Measurements from ENCODE around the gene FARSA. TPM values are rescaled to one million over a fixed set of nuclear protein-coding genes. Genes with fewer than 3 reads are reported as not detected.
A peak's percentile ranks its signal among the peaks of the same experiment; 100 is the strongest.

The FARSA gene
- total and polyA plus RNA-seq, 2 of the 13 experiments (the other 11 are each of a cell fraction or from before 2014, with no cell fraction given) = 25.9 to 72.0 TPM

DNA sequence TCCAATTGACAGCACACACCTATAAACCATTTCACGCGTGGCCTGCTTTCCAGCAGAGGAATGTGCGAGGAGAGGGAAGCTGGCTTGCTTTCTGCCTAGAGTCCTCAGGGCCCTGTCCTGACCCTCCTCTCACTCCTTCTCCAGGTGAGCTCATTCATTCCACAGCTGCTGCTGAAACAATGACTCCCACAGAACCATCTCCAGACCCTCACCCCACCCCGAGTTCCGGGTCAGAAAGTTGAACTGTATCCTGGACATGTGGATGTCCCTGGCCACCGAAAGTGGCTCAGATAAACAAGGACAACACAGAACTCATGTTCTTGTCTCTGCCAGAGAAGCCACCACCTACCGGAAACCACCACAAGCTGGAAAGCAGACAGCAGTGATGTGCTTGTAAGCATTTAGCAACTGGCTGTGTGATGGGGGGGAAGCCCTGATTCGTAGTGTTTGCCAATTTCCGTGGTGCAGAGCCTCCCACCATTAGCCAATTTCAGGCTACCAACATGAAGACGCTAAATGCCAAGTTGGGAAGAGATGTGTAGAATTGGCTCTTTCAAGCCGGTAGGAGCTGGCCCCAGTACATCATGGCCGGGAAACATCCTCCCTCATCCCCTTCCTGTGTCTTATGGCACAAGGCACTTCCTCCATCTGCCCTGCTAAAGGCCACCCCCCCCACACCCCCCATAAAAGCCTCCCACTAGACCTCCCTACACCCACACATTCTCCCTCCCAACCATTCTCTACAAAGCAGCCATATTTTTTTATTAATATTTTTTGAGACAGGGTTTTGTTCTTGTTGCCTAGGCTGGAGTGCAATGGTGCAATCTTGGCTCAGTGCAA lies 19.4 kb downstream of the FARSA start (continued):
- TF ChIP-seq REPIN1 (CRISPR knock-in tag; IDR thresholded peaks at IDR 0.05; ENCODE audit: borderline replicate concordance, low read depth) = no peak
- TF ChIP-seq, protein P1, sequence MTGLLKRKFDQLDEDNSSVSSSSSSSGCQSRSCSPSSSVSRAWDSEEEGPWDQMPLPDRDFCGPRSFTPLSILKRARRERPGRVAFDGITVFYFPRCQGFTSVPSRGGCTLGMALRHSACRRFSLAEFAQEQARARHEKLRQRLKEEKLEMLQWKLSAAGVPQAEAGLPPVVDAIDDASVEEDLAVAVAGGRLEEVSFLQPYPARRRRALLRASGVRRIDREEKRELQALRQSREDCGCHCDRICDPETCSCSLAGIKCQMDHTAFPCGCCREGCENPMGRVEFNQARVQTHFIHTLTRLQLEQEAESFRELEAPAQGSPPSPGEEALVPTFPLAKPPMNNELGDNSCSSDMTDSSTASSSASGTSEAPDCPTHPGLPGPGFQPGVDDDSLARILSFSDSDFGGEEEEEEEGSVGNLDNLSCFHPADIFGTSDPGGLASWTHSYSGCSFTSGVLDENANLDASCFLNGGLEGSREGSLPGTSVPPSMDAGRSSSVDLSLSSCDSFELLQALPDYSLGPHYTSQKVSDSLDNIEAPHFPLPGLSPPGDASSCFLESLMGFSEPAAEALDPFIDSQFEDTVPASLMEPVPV (CRISPR knock-in tag; IDR thresholded peaks at IDR 0.05) = no peak
- TF ChIP-seq PLRG1 (conservative IDR thresholded peaks at IDR 0.05) = no peak
- TF ChIP-seq RCOR2 (CRISPR knock-in tag; IDR thresholded peaks at IDR 0.05) = no peak
- TF ChIP-seq, protein P2, sequence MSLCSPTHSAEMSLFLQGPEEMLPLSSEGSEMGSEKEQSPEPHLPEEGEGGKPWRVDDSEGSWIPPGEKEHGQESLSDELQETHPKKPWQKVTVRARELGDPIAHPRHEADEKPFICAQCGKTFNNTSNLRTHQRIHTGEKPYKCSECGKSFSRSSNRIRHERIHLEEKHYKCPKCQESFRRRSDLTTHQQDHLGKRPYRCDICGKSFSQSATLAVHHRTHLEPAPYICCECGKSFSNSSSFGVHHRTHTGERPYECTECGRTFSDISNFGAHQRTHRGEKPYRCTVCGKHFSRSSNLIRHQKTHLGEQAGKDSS (CRISPR knock-in tag; IDR thresholded peaks at IDR 0.05; ENCODE audit: borderline replicate concordance, low read depth) = no peak
- TF ChIP-seq, protein P3, sequence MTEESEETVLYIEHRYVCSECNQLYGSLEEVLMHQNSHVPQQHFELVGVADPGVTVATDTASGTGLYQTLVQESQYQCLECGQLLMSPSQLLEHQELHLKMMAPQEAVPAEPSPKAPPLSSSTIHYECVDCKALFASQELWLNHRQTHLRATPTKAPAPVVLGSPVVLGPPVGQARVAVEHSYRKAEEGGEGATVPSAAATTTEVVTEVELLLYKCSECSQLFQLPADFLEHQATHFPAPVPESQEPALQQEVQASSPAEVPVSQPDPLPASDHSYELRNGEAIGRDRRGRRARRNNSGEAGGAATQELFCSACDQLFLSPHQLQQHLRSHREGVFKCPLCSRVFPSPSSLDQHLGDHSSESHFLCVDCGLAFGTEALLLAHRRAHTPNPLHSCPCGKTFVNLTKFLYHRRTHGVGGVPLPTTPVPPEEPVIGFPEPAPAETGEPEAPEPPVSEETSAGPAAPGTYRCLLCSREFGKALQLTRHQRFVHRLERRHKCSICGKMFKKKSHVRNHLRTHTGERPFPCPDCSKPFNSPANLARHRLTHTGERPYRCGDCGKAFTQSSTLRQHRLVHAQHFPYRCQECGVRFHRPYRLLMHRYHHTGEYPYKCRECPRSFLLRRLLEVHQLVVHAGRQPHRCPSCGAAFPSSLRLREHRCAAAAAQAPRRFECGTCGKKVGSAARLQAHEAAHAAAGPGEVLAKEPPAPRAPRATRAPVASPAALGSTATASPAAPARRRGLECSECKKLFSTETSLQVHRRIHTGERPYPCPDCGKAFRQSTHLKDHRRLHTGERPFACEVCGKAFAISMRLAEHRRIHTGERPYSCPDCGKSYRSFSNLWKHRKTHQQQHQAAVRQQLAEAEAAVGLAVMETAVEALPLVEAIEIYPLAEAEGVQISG (CRISPR knock-in tag; IDR thresholded peaks at IDR 0.05) = 0 out of 2 replicates have a peak, but pooled peaks have one; percentile 17
- TF ChIP-seq ZNF20 (CRISPR knock-in tag; IDR thresholded peaks at IDR 0.05) = no peak
- no peak for TF ChIP-seq ZNF274 (CRISPR knock-in tag; IDR thresholded peaks at IDR 0.05)
- TF ChIP-seq, protein P4, sequence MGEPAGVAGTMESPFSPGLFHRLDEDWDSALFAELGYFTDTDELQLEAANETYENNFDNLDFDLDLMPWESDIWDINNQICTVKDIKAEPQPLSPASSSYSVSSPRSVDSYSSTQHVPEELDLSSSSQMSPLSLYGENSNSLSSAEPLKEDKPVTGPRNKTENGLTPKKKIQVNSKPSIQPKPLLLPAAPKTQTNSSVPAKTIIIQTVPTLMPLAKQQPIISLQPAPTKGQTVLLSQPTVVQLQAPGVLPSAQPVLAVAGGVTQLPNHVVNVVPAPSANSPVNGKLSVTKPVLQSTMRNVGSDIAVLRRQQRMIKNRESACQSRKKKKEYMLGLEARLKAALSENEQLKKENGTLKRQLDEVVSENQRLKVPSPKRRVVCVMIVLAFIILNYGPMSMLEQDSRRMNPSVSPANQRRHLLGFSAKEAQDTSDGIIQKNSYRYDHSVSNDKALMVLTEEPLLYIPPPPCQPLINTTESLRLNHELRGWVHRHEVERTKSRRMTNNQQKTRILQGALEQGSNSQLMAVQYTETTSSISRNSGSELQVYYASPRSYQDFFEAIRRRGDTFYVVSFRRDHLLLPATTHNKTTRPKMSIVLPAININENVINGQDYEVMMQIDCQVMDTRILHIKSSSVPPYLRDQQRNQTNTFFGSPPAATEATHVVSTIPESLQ (CRISPR knock-in tag; conservative IDR thresholded peaks at IDR 0.05) = no peak
- no peak for TF ChIP-seq FOXP1 (IDR thresholded peaks at IDR 0.05)
- peak; percentile 54; the same call in 1 of the 2 replicates for TF ChIP-seq FOXP1 (CRISPR knock-in tag; IDR thresholded peaks at IDR 0.05)
- TF ChIP-seq ZNF33B (CRISPR knock-in tag; IDR thresholded peaks at IDR 0.05) = no peak
- TF ChIP-seq CHCHD3 (CRISPR knock-in tag; IDR thresholded peaks at IDR 0.05) = no peak
- TF ChIP-seq, protein P5, sequence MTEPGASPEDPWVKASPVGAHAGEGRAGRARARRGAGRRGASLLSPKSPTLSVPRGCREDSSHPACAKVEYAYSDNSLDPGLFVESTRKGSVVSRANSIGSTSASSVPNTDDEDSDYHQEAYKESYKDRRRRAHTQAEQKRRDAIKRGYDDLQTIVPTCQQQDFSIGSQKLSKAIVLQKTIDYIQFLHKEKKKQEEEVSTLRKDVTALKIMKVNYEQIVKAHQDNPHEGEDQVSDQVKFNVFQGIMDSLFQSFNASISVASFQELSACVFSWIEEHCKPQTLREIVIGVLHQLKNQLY (CRISPR knock-in tag; IDR thresholded peaks at IDR 0.05) = 0 out of 2 replicates have a peak, but pooled peaks have one; percentile 19
- TF ChIP-seq, protein P6, sequence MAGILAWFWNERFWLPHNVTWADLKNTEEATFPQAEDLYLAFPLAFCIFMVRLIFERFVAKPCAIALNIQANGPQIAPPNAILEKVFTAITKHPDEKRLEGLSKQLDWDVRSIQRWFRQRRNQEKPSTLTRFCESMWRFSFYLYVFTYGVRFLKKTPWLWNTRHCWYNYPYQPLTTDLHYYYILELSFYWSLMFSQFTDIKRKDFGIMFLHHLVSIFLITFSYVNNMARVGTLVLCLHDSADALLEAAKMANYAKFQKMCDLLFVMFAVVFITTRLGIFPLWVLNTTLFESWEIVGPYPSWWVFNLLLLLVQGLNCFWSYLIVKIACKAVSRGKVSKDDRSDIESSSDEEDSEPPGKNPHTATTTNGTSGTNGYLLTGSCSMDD (CRISPR knock-in tag; IDR thresholded peaks at IDR 0.05) = no peak
- TF ChIP-seq, protein P7, sequence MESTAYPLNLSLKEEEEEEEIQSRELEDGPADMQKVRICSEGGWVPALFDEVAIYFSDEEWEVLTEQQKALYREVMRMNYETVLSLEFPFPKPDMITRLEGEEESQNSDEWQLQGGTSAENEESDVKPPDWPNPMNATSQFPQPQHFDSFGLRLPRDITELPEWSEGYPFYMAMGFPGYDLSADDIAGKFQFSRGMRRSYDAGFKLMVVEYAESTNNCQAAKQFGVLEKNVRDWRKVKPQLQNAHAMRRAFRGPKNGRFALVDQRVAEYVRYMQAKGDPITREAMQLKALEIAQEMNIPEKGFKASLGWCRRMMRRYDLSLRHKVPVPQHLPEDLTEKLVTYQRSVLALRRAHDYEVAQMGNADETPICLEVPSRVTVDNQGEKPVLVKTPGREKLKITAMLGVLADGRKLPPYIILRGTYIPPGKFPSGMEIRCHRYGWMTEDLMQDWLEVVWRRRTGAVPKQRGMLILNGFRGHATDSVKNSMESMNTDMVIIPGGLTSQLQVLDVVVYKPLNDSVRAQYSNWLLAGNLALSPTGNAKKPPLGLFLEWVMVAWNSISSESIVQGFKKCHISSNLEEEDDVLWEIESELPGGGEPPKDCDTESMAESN (CRISPR knock-in tag; conservative IDR thresholded peaks at IDR 0.05) = no peak
- TF ChIP-seq MLLT10 (CRISPR knock-in tag; IDR thresholded peaks at IDR 0.05) = no peak

All from HepG2 (cell line).